Transverse colon (tissue), 4 donors: ENCODE results near the gene BHLHE40.

Source experiments
- POLR2A ChIP-seq: fragments of 450-650 bp; IDR thresholded peaks from one replicate; pipeline ENCODE4 v1.6.1; 2016; ENCODE audit warnings: antibody characterized with exemption, mild to moderate bottlenecking, moderate library complexity
- POLR2AphosphoS5 ChIP-seq, 3 donors: sonication (generic); formaldehyde crosslinking; IDR thresholded peaks; one replicate each; pipeline ENCODE4 v1.6.1; 2016; ENCODE audit warnings: antibody characterized with exemption in 3 of 3
- TF ChIP-seq, protein P1 (sequence below), 5 experiments: fragments of 200-600 bp in 3 of 5; fragments of 450-650 bp in 2 of 5; sonication (generic) in 3 of 5; IDR thresholded peaks; 1 replicate in 2 of 5; 2 replicates in 3 of 5; pipeline ENCODE4 v1.5.1; 2016 to 2017; ENCODE audit warnings: antibody characterized with exemption in 5 of 5, inconsistent platforms in 3 of 5, mild to moderate bottlenecking in 2 of 5, moderate library complexity in 1 of 5

DNA sequence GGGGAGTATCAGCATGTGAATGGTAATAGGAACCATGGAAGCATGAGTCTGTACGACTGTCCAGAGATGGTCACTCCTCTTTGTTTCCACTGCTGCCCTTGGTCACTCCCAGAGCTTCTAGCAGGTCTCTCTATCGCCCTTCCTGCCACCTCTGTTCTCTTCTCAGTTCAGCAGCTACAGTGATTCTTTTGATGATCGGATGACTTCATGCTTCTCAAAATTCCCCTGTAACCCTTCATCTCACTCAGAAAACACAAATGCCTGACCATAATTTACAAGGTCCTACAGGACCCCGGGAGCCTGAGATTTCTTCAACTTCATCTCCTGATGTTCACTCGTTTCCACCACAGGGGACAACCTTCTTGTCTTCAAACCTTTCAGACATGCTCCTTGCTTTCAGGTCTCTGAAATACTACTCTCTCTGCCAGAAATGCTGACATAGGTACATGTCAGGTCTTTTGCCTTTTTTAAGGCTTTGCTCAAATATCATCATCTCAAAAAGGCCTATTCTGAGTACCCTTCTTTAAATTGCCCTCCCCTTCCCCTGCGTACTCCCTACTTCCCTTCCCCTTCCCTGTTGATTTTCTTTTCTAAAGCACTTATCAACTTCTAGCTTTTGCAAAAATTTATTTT is 42.1 kb upstream of the BHLHE40 start:
- TF ChIP-seq, protein P1, sequence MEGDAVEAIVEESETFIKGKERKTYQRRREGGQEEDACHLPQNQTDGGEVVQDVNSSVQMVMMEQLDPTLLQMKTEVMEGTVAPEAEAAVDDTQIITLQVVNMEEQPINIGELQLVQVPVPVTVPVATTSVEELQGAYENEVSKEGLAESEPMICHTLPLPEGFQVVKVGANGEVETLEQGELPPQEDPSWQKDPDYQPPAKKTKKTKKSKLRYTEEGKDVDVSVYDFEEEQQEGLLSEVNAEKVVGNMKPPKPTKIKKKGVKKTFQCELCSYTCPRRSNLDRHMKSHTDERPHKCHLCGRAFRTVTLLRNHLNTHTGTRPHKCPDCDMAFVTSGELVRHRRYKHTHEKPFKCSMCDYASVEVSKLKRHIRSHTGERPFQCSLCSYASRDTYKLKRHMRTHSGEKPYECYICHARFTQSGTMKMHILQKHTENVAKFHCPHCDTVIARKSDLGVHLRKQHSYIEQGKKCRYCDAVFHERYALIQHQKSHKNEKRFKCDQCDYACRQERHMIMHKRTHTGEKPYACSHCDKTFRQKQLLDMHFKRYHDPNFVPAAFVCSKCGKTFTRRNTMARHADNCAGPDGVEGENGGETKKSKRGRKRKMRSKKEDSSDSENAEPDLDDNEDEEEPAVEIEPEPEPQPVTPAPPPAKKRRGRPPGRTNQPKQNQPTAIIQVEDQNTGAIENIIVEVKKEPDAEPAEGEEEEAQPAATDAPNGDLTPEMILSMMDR (IDR thresholded peaks at IDR 0.05) = no peak
- TF ChIP-seq POLR2A = no peak
- no peak for TF ChIP-seq POLR2AphosphoS5 (IDR thresholded peaks at IDR 0.05)
